Measurements from ENCODE around the gene GPR160. TPM values are rescaled to one million over a fixed set of nuclear protein-coding genes. Genes with fewer than 3 reads are reported as not detected.

GPR160 gene
- total RNA-seq, 4 donors from 2014 or later: 1.5 to 6.3 (median 3.3) TPM

- no peak for DNase-seq (ENCODE audit: low spot score in 2 of 2)
- WGBS, 2 donors: 92 to 97% methylated on average over 1 of the region's 1 CpG
- H3K4me3 ChIP-seq (ENCODE audit: low read depth, poor library complexity, severe bottlenecking): no peak overlapping the region
- no peak for TF ChIP-seq POLR2A (IDR thresholded peaks at IDR 0.05)
- intact Hi-C loops (cut with DNase I; ENCODE audit: low total_unique reads): no loop called here
Observed at GRCh38 chr3:170054204-170054603, 16.4 kb downstream of the GPR160 start.

- DNase-seq (ENCODE audit: low spot score in 2 of 2): no peak
- TF ChIP-seq POLR2A (IDR thresholded peaks at IDR 0.05) (no peak), CTCF (IDR thresholded peaks at IDR 0.05) (no peak)
- 85 to 88% methylated on average over 5 of the region's 5 CpGs for WGBS, 2 donors
- intact Hi-C loops (cut with DNase I; ENCODE audit: low total_unique reads): no loop called here
- no peak overlapping the region for H3K4me3 ChIP-seq (ENCODE audit: low read depth, poor library complexity, severe bottlenecking)
Observed at GRCh38 chr3:170055209-170055608, 17.4 kb downstream of the GPR160 start.

- no peak overlapping the region for H3K4me3 ChIP-seq (ENCODE audit: low read depth, poor library complexity, severe bottlenecking)
- WGBS, 2 donors: 84 to 85% methylated on average over 3 of the region's 3 CpGs
- intact Hi-C loops (cut with DNase I; ENCODE audit: low total_unique reads): no loop called here
- DNase-seq (ENCODE audit: low spot score in 2 of 2): no peak
- TF ChIP-seq CTCF (IDR thresholded peaks at IDR 0.05): no peak
- TF ChIP-seq POLR2A (IDR thresholded peaks at IDR 0.05): no peak
Observed at GRCh38 chr3:170056710-170057454, 19.1 kb downstream of the GPR160 start.

GRCh38 chr3:170057550-170057949 lies 19.8 kb downstream of the GPR160 start:
- intact Hi-C loops (cut with DNase I; ENCODE audit: low total_unique reads): no loop called here
- TF ChIP-seq POLR2A (IDR thresholded peaks at IDR 0.05) (no peak), CTCF (IDR thresholded peaks at IDR 0.05) (no peak)
- DNase-seq (ENCODE audit: low spot score in 2 of 2): no peak
- 83 to 84% methylated on average over 3 of the region's 3 CpGs for WGBS, 2 donors
- no peak overlapping the region for H3K4me3 ChIP-seq (ENCODE audit: low read depth, poor library complexity, severe bottlenecking)

- intact Hi-C loops (cut with DNase I; ENCODE audit: low total_unique reads): no loop called here
- no peak overlapping the region for H3K4me3 ChIP-seq (ENCODE audit: low read depth, poor library complexity, severe bottlenecking)
- TF ChIP-seq POLR2A (IDR thresholded peaks at IDR 0.05) (no peak), CTCF (IDR thresholded peaks at IDR 0.05) (no peak)
- DNase-seq (ENCODE audit: low spot score in 2 of 2): peak in 1 of 2 donors; percentile 29
- WGBS, 2 donors: 81 to 88% methylated on average over 6 of the region's 6 CpGs
Observed at GRCh38 chr3:170058127-170058526, 20.3 kb downstream of the GPR160 start.

- intact Hi-C loops (cut with DNase I; ENCODE audit: low total_unique reads): no loop called here
- no peak for DNase-seq (ENCODE audit: low spot score in 2 of 2)
Observed at GRCh38 chr3:170059447-170059846, 21.7 kb downstream of the GPR160 start.

More at GRCh38 chr3:170059447-170059846, 21.7 kb downstream of the GPR160 start:
- TF ChIP-seq CTCF (IDR thresholded peaks at IDR 0.05): no peak
- TF ChIP-seq POLR2A (IDR thresholded peaks at IDR 0.05): no peak
- WGBS, 2 donors: 71 to 78% methylated on average over 1 of the region's 1 CpG
- H3K4me3 ChIP-seq (ENCODE audit: low read depth, poor library complexity, severe bottlenecking): no peak overlapping the region

Data from lower leg skin (tissue), 4 donors.